RWPE1 (cell line): ENCODE data around the gene DHX15.

Experiments
- CTCF ChIA-PET: fragments of 350-600 bp; sonication (Branson Sonifier 250); formaldehyde crosslinking; extraction: SDS; loops from one replicate; lab custom pipeline; 2021; lab: Yijun Ruan, JAX
- POLR2A ChIA-PET: fragments of 400-600 bp; formaldehyde crosslinking; extraction: SDS; loops from one replicate; lab custom pipeline; 2020; ENCODE audit warnings: antibody characterized with exemption; ENCODE audit not compliant: low non-redundant PET; lab: Yijun Ruan, JAX
- DNase-seq: peaks from one replicate; pipeline ENCODE4 v3.0.0; 2012; ENCODE audit warnings: low spot score
- H3K27ac ChIP-seq: fragments of 450-650 bp; 2 replicates; pipeline ENCODE4 v1.5.1; 2017
- TF ChIP-seq, protein P1 (sequence below): fragments of 450-650 bp; conservative IDR thresholded peaks from 2 replicates; pipeline ENCODE4 v1.5.1; 2017; ENCODE audit warnings: low read depth, mild to moderate bottlenecking

The DHX15 gene

DNA sequence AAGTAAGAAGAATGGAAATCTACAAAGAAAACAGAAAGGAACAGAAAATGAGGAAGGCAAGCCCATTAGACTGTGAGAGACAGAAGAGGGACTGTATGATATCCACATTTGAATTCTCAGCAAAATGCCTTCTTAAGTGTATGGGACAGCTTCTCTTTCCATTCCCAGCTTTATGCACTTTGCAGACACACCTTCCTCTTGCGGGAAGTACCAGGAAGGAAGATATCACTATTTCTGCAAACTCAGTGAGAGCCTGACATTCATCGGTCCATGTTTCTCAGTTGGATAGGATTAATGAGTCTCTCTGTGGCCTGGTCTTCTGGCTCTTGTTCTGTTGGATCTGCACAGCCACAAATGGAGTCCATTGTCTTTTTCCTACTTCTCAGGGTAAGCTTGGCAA is 31.6 kb upstream of the DHX15 start:
- H3K27ac ChIP-seq = no peak overlapping the region
- CTCF ChIA-PET = interaction anchor here (0.7 kb wide), 1 partner anchor 173 kb away, joined by 5 read pairs; no protein-coding TSS in a partner anchor
- TF ChIP-seq, protein P1, sequence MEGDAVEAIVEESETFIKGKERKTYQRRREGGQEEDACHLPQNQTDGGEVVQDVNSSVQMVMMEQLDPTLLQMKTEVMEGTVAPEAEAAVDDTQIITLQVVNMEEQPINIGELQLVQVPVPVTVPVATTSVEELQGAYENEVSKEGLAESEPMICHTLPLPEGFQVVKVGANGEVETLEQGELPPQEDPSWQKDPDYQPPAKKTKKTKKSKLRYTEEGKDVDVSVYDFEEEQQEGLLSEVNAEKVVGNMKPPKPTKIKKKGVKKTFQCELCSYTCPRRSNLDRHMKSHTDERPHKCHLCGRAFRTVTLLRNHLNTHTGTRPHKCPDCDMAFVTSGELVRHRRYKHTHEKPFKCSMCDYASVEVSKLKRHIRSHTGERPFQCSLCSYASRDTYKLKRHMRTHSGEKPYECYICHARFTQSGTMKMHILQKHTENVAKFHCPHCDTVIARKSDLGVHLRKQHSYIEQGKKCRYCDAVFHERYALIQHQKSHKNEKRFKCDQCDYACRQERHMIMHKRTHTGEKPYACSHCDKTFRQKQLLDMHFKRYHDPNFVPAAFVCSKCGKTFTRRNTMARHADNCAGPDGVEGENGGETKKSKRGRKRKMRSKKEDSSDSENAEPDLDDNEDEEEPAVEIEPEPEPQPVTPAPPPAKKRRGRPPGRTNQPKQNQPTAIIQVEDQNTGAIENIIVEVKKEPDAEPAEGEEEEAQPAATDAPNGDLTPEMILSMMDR = no peak
- POLR2A ChIA-PET = interaction anchor here (0.5 to 0.6 kb wide), 3 partner anchors 59 to 353 kb away, joined by 3 to 4 read pairs (median 3); no protein-coding TSS in a partner anchor
- DNase-seq = no peak

DNA sequence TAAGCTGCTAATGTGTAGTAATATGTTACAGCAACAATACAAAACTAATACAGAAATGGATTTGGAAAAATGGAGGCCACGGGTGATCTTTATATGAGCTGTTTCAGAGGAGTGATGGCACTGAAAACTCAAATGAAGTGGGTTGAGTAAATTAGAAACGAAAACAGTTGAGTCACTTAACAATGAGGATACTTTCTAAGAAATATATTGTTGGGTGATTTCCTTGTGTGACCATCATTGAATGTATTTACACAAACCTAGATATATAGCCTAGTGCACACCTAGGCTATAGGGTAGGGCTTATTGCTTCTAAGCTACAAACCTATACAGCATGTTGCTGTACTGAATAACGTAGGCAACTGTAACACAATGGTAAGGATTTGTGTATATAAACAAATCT is 30.5 kb upstream of the DHX15 start:
- TF ChIP-seq, protein P1 = no peak
- CTCF ChIA-PET = no interaction called here
- POLR2A ChIA-PET = no interaction called here
- no peak overlapping the region for H3K27ac ChIP-seq
- no peak for DNase-seq

DNA sequence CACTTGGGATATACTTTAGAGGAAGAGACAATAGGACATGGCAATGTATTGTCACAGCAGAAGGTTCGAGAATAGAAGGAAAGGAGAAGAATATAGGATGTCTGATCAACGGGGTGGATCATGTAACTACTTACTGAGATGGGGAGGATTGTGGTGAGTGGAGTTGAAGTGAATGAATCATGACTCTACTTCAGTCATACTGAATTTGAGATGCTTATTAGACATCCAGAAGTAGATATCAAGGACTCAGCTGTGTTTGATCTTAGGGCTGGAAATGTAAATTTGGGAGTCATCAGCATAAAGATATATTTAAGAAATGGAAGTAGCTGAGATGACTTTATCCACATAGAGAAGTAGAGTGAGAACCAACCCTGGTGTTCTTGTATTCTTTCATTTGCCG is 29.1 kb upstream of the DHX15 start:
- no peak overlapping the region for H3K27ac ChIP-seq
- no peak for DNase-seq
- TF ChIP-seq, protein P1 = no peak
- ChIA-PET CTCF (interaction anchor here (0.6 kb wide), 1 partner anchor 113 kb away, joined by 4 read pairs; no protein-coding TSS in a partner anchor), POLR2A (no interaction called here)

DNA sequence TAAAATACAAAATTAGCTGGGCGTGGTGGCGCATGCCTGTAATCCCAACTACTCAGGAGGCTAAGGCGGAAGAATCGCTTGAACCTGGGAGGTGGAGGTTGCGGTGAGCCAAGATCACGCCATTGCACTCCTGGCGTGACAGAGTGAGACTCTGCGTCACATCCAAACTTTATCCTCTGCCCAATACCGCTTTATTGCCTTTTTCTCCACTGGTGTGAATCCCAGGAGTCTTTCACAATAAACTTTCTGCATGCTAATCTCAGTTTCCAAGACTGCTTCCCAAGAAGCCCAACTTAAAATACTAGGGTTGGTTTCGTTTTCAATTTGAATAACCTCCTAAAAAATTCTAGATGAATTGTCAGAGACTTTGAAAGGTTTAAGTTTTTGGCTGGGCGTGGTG is 27.2 kb upstream of the DHX15 start:
- ChIA-PET POLR2A (no interaction called here), CTCF (interaction anchor here (0.7 kb wide), 1 partner anchor 26 kb away, joined by 5 read pairs; no protein-coding TSS in a partner anchor)
- TF ChIP-seq, protein P1 = no peak
- no peak overlapping the region for H3K27ac ChIP-seq
- no peak for DNase-seq

DNA sequence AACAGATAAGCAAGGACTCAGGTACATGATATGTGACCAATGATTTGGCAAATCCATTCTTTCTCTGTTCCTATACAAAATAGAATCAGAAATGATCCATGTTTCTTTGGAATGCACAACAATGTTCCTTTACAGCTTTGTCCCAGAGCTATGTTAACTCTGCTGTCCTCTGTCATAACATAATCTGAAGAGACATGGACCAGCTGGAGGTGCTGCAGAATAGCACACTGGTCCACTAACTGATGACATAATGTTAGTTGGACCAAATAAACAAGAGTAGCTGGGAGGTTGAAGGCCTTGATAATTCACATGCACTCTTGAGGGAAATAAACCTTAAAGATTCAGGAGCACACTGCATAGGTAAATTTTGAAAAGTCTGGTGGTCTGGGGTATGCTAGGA is 23.0 kb upstream of the DHX15 start:
- CTCF ChIA-PET = interaction anchor here (0.6 kb wide), 2 partner anchors 484 to 538 kb away, joined by 3 to 4 read pairs; no protein-coding TSS in a partner anchor
- POLR2A ChIA-PET = interaction anchor here (0.6 kb wide), 1 partner anchor 152 kb away, joined by 3 read pairs; no protein-coding TSS in a partner anchor
- TF ChIP-seq, protein P1 = no peak
- no peak for DNase-seq
- no peak overlapping the region for H3K27ac ChIP-seq

DNA sequence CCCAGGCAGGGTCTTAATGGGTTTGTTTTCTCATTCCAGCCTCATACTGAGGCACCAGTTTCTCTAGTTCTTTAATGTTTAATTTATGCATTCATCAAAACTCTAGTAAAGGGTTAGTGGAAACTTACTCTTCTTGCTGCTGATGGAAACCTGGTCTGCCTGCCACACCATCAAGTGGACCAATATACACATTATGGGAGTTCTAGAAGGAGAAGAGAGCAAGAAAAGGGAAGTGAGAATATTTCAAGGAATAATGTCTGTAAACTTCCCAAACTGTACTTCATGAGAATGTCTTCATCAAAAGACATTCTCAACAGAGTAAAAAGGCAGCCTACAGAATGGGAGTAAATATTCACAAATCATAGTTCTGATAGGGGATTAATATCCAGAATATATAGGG is 20.9 kb upstream of the DHX15 start:
- H3K27ac ChIP-seq = no peak overlapping the region
- CTCF ChIA-PET = no interaction called here
- TF ChIP-seq, protein P1 = no peak
- POLR2A ChIA-PET = no interaction called here
- no peak for DNase-seq
